NK-92 treated with Interleukin-12 subunit alpha and Interleukin-12 subunit beta, amount 100 ng/mL, for 24 hours (cell line): ENCODE results near the gene STAG1.

Experiments
- DNase-seq: peaks from one replicate; lab custom pipeline; 2025; lab: John Stamatoyannopoulos, UW

The STAG1 gene

DNA sequence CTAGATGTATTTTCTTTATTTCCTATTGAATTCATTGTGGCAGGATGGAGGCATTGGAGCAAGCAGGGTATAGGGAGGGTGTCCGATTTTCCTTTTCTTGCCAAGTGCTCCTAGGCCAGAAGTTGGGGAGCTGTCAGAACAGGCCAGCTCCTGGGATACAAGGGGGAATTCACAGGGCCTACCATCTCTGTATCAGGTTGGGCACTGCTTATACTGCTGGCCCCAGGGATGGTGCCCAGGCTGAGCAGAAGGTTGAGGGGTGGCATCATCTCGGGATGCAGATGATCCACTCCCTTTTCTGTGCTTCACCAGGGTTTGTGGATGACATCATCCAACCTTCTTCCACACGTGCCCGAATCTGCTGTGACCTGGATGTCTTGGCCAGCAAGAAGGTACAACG, 422.6 kb downstream of the STAG1 start:
- no peak for DNase-seq

DNA sequence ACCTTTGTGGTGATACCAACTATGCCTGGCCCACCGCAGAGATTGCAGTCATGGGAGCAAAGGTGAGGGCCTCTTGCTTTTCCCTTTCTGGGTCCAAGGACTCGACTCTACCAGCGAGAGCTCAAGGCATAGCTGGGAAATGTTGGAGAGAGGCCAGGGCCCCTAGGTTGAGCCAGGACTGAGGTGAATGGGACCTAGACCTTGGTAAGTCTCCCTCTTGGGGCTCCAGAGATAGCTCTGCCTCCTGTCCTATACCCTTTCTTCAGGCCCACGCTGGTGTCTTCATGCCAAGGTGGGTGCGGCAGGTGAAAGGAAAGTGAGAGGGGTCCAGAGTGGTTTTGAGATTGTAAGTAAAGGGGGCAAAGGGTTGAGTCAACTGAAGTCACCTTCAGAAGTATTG, 424.5 kb downstream of the STAG1 start:
- no peak for DNase-seq

DNA sequence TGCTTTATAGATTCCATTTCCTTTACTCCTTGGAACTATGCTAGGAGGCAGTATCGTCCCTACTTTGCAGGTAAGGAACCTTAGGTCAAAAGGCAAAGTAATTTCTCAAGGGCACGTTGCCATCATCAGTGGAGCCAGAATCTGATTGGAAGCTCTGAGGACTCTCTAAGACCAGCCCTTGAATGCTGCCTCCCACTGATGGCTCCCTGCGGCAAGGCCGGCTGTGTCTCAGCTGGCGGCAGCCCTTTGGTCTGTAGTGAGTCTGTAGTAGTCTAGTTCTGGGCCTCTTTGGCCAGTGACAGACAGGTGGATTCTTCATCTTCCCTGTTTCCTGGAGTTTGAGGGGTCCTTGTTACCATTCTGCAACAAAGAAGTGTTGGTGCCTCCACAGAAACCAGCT, 425.9 kb downstream of the STAG1 start:
- DNase-seq: no peak

DNA sequence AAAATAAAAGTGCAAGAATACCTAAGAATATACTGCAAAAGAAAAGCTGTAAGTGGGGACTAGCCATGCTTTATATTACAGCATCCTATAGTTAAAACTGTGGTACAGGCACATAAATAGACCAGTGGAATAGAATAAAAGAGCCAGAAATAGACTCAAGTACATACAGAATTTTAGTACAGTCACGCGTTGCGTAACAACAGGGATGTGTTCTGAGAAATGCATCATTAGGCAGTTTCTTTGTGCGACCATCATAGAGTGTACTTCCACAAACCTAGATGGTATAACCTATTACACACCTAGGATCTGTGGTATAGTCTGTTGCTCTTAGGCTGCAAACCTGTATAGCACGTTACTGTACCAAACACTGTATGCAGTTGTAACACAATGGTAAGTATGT, 440.2 kb downstream of the STAG1 start:
- DNase-seq: no peak

DNA sequence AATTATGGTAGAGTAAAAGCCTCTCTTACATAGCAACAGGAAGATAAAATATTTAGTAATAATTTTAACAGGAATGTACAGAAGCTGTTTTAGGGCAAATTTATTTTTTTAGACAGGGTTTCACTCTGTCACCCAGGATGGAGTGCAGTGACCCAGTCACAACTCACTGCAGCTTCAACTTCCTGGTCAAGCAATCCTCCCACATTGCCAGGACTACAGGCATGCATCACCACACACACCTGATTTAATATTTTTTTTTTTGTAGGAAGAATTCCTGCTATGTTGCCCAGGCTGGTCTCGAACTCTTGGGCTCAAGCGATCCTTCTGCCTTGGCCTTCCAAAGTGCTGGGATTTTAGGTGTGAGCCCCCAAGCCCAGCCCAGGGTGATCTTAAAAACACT, 440.9 kb downstream of the STAG1 start:
- no peak for DNase-seq

- DNase-seq: no peak
Observed at GRCh38 chr3:136305879-136306278, 446.3 kb downstream of the STAG1 start.

- DNase-seq: no peak
Observed at GRCh38 chr3:136300444-136300843, 451.7 kb downstream of the STAG1 start.

DNA sequence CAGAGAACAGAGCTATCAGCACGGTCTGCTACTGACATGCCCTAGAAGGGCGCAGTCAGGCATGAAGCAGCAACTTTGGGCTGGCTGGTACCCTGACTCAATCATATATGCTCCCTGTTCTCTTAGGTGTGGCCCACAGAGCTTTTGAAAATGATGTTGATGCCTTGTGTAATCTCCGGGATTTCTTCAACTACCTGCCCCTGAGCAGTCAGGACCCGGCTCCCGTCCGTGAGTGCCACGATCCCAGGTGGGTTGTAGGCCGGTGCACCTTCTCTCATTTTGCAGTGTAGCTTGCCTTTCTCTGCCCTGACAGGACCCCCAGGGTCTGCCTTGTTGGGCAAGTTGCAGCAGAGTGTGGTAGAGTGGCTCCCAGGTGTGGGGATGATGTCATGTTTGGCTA, 454.4 kb downstream of the STAG1 start:
- DNase-seq: no peak

DNA sequence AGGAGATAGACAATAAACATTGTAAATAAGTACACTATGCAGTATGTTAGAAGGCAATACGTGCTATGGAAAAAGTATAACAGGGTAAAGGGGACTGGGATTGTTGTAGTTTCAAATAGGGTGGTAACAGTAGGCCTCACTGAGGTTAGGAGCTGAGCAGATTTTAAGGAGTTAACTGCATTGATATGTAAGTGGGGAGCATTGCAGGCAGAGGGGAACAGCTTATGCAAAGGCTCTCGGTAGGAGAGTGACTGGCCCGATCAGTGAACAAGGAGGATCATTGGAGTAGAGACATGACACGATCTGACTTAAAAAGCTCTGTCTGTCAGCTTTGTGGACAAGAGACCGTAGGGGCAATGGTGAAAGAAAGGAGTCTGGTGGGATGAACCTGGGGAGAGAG, 455.2 kb downstream of the STAG1 start:
- no peak for DNase-seq

DNA sequence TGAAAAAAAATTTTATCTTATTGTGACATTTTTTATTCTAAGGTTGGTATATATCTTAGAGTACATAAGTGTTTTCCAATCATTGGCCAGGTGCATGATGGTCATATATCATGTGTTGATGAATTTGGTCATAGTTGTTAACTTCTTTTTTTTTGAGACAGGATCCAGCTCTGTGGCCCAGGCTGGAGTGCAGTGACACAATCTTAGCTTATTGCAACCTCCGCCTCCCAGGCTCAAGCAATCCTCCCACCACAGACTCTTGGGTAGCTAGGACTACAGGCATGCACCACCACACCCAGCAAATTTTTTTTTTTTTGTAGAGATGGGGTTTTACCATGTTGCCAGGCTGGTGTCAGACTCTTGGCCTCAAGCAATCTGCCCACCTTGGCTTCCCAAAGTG, 458.0 kb downstream of the STAG1 start:
- DNase-seq: no peak

- DNase-seq: no peak
Observed at GRCh38 chr3:136293279-136293678, 458.9 kb downstream of the STAG1 start.

GRCh38 chr3:136292500-136292899, 459.7 kb downstream of the STAG1 start:
- DNase-seq: no peak

DNA sequence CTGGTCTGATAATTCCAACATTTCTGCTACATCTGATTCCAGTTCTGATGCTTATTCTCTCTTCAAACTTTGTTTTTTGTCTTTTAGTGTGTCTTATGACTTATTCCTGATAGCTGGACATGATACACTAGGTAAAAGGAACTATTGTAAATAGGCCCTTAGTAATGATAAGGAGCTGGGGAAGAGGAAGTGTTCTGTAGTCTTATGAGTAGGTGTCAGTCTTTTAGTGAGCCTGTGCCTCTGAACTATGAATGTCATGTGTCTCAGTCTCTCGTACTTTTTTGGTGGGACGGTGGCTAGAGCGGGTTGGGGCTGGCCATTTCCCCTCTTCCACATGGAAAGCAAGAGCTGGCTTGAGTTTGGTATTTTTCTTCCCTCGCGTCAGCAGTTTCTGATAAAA, 460.9 kb downstream of the STAG1 start:
- DNase-seq: no peak
